Stimulated activated memory B cell treated with anti-CD40 and anti-IgM and Interleukin-4, amounts not matched to agents 10 μg/mL and 1 μg/mL and 100 μg/mL, for 72 hours (primary cell): Measurements from ENCODE around the gene LRRC8B.
"Not testable (repeated sequence)": the region's sequence is repeated elsewhere in the genome, so short reads cannot be mapped to it uniquely, and the experiment has no call there.

Experiments
- ATAC-seq: fragments of 150-1000 bp; cut with Tn5 transposase; 2 replicates; pipeline ENCODE4 v1.10.0; 2021
- H3K27ac Mint-ChIP-seq: one replicate; pipeline ENCODE4 v1.8.0; 2022; ENCODE audit warnings: mild to moderate bottlenecking, mixed read lengths
- H3K27me3 Mint-ChIP-seq: one replicate; pipeline ENCODE4 v1.8.0; 2022; ENCODE audit warnings: mixed read lengths
- H3K36me3 Mint-ChIP-seq: one replicate; pipeline ENCODE4 v1.8.0; 2022; ENCODE audit warnings: mixed read lengths
- H3K4me1 Mint-ChIP-seq: one replicate; pipeline ENCODE4 v1.8.0; 2022; ENCODE audit warnings: mixed read lengths
- H3K4me3 Mint-ChIP-seq: one replicate; pipeline ENCODE4 v1.8.0; 2022; ENCODE audit warnings: mild to moderate bottlenecking, moderate library complexity, mixed read lengths
- H3K9me3 Mint-ChIP-seq: one replicate; pipeline ENCODE4 v1.8.0; 2022; ENCODE audit warnings: mixed read lengths

The LRRC8B gene

GRCh38 chr1:89532866-89533265 is 8.2 kb downstream of the LRRC8B start:
- Mint-ChIP-seq H3K27ac (no peak overlapping the region), H3K36me3 (peaks cover 41% of the 10 kb centered on the region), H3K4me1 (peaks cover 52% of the 10 kb centered on the region), H3K9me3 (peaks cover 3% of the 10 kb centered on the region), H3K27me3 (no peaks in the 10 kb centered on the region), H3K4me3 (no peak overlapping the region)
- ATAC-seq: no peak

GRCh38 chr1:89535537-89535936 is 10.9 kb downstream of the LRRC8B start:
- H3K9me3 Mint-ChIP-seq: peaks cover 3% of the 10 kb centered on the region
- peaks cover 63% of the 10 kb centered on the region for H3K4me1 Mint-ChIP-seq
- no peak overlapping the region for H3K4me3 Mint-ChIP-seq
- no peak for ATAC-seq
- no peaks in the 10 kb centered on the region for H3K27me3 Mint-ChIP-seq
- peaks cover 50% of the 10 kb centered on the region for H3K36me3 Mint-ChIP-seq
- H3K27ac Mint-ChIP-seq: no peak overlapping the region

DNA sequence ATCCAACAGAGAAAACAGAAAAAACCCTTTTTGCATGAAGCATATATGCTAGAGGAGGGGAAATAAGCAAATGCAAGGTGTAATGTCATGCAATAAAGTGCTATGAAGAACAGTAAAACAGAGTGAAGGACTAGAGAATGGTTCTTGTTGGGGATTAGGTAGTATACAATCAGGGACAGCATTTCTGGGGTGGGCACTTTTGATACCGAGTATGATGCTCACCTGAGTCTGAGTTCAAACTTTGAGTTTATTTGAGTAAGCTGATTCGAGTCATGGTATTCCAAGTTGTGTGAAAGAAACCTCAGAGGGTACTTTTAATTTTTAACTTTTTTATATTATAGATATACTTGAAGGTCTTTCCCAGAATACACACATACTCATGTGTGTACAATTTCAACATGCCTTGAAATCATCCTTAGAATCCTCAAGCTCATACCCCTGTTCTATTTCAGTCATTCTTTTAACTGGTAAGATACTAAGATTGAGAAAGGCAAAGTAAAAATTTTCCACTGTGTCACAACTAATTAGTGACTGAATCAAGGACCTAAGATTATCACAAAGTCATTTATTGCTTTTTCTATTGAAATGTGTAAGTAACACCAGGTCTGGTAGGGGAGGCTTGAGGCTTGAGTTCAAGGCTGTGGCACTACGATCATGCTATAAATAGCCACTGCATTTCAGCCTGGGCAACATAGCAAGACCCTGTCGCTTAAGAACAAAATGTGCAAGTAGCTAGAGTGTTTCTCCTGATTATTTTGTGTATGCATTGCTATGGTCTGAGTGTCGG is 12.1 kb downstream of the LRRC8B start:
- Mint-ChIP-seq H3K9me3 (peaks cover 3% of the 10 kb centered on the region), H3K27ac (no peak overlapping the region), H3K4me1 (peaks cover 61% of the 10 kb centered on the region), H3K4me3 (no peak overlapping the region), H3K27me3 (no peaks in the 10 kb centered on the region), H3K36me3 (peaks cover 51% of the 10 kb centered on the region)
- ATAC-seq: no peak

DNA sequence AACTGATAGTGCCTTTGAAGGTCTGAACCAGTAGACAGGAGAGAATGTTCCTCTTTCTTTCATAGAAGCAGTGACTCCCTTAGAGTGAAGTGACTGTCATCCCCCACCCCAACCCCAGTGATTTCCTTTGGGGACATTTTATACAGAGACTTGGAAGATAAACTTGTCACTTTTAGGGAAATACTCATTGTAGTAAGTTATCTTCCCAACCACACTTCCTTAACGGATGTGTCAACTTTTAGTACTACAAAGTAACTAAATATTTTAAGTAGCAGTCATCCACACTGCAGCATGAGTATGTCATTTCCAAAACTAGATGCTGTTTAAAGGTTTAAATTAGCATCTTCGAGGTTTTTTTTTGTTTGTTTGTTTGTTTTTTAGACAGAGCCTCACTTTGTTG is 13.7 kb downstream of the LRRC8B start:
- no peak for ATAC-seq
- H3K27ac Mint-ChIP-seq: peak overlapping the region; percentile 68
- H3K4me1 Mint-ChIP-seq: peaks cover 45% of the 10 kb centered on the region
- H3K9me3 Mint-ChIP-seq: no peaks in the 10 kb centered on the region
- no peaks in the 10 kb centered on the region for H3K27me3 Mint-ChIP-seq
- no peak overlapping the region for H3K4me3 Mint-ChIP-seq
- H3K36me3 Mint-ChIP-seq: peaks cover 35% of the 10 kb centered on the region

DNA sequence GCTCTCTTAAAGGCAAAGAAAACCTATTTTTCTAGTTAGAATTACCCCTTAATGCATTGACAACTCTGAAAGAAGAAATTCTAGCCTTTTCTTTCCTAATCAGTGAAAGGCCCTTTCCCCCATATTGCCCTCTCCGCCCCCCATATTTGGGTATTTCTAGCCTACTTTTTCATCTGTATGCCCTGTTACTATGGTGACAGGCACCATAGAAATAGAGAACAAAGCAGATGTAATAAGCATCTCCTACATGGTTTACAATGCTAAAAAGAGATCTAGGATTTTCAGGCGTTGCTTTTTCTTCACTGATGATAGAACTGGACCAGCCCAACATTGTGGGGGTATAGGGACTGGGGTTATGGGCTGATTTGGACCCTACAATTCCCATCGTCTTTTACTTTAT is 14.5 kb downstream of the LRRC8B start:
- Mint-ChIP-seq H3K27ac (no peak overlapping the region), H3K4me3 (no peak overlapping the region), H3K36me3 (peaks cover 34% of the 10 kb centered on the region)

GRCh38 chr1:89540406-89540970 is 15.9 kb downstream of the LRRC8B start:
- H3K9me3 Mint-ChIP-seq: no peaks in the 10 kb centered on the region
- peaks cover 34% of the 10 kb centered on the region for H3K36me3 Mint-ChIP-seq
- ATAC-seq: no peak
- H3K27me3 Mint-ChIP-seq: no peaks in the 10 kb centered on the region
- H3K4me3 Mint-ChIP-seq: no peak overlapping the region
- peak overlapping the region; percentile 31 for H3K27ac Mint-ChIP-seq
- peaks cover 47% of the 10 kb centered on the region for H3K4me1 Mint-ChIP-seq

More for the DNA sequence above, 14.5 kb downstream of the LRRC8B start:
- no peaks in the 10 kb centered on the region for H3K27me3 Mint-ChIP-seq
- ATAC-seq: no peak
- peaks cover 41% of the 10 kb centered on the region for H3K4me1 Mint-ChIP-seq
- H3K9me3 Mint-ChIP-seq: no peaks in the 10 kb centered on the region

DNA sequence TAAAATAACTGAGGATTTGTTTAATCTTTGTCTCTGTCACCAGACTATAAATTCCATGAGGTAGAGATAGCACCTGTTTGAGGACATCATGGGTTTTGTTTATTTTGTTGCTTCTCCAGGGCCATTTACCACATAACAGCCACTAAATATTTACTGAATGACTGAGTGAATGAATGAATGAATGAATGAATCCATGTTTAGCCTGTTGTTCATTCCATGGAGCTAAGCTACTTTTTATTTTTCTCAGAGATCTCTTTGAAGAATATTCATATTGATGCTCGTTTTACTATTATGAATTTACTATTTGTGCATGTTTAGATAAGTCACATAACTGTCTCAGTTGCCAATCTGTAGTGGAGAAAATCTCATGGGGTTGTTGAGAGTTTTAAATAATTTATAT is 17.7 kb downstream of the LRRC8B start:
- H3K9me3 Mint-ChIP-seq: no peaks in the 10 kb centered on the region
- H3K27me3 Mint-ChIP-seq: no peaks in the 10 kb centered on the region
- H3K36me3 Mint-ChIP-seq: peaks cover 22% of the 10 kb centered on the region
- no peak overlapping the region for H3K27ac Mint-ChIP-seq
- ATAC-seq: no peak
- H3K4me3 Mint-ChIP-seq: no peak overlapping the region
- H3K4me1 Mint-ChIP-seq: peaks cover 41% of the 10 kb centered on the region

DNA sequence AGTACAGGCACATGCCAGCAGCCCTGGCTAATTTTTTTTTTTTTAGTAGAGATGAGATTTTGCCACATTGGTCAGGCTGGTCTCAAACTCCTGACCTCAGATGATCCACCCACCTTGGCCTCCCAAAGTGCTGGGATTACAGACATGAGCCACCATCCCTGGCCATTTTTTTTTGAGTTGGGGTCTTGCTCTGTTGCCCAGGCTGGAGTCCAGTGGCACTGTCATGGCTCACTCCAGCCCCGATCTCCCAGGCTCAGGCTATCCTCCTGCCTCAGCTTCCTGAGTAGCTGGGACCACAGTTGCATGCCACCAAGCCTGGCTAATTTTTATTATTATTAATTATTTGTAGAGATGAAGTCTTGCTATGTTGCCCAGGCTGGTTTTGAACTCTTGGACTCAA is 19.0 kb downstream of the LRRC8B start:
- not testable (repeated sequence) for H3K9me3 Mint-ChIP-seq, H3K27ac Mint-ChIP-seq, H3K27me3 Mint-ChIP-seq, ATAC-seq, H3K4me3 Mint-ChIP-seq
- peaks cover 39% of the 10 kb centered on the region for H3K4me1 Mint-ChIP-seq
- H3K36me3 Mint-ChIP-seq: peaks cover 16% of the 10 kb centered on the region

DNA sequence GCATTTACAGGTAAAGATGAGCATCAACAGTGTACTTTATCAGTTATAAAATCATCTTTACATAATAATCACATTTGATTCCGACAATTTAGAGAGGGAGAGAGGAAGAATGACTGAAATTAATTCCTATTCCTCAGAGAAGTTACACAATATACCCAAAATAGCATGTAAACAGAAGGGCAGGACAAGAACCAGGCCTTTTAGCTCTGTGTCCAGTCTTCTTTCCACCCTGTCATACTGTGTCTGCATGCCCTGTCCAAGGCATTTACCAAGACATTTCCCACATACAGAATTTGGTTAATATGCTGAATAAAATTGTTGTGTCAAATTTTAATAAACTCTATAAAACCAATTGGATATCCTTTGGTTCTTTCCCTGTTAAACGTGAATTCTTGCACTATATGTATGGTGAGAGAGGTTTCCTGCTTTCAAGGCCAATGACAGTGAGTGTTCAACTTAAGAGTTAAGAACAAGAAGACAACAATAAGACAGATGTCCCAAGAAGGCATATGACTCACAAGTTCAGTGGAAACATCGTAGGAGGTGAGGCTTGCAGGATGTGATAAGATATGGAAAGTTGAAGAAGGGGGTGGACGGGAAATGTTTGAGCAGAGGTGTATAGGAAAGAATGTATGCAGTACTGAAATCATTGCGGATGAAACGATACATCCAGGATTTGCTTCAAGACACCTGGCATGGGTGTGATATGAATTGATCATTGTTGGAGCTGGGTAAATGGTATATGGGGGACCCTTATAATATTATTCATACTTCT is 20.8 kb downstream of the LRRC8B start:
- Mint-ChIP-seq H3K4me3 (no peak overlapping the region), H3K36me3 (peaks cover 14% of the 10 kb centered on the region), H3K27ac (peak overlapping the region; percentile 16), H3K9me3 (no peaks in the 10 kb centered on the region), H3K27me3 (no peaks in the 10 kb centered on the region), H3K4me1 (peaks cover 42% of the 10 kb centered on the region)
- peak; percentile 75 for ATAC-seq

GRCh38 chr1:89546082-89546889 is 21.7 kb downstream of the LRRC8B start:
- ATAC-seq: no peak
- peak overlapping the region; percentile 16 for H3K27ac Mint-ChIP-seq

DNA sequence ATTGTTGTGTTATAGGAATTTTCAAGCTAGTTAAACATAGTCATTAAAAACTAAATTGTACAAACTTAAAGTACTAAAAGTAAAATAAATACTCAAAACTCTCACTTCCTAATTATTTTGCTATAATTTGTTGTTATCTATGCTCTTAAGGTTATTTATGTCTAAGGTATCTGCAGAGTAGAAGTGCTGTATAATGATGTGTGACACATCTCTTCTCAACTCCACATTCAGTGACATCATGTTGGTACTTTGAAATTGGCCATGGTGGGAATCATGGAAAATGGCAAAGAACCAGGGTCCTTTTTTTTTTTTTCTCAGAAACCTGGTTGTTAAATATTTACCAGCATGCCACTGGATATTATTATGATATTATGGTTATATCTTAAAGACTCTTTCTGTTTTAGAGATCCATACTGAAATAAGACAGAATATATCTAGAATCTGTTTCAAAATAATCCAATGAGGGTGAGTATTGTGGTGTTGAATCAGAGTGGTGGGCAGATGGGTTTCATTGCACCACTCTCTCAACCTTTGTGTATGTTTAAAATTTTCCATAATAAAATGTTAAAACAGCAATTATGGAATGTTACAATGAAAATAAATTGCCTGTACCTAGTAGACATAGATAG is 22.4 kb downstream of the LRRC8B start:
- H3K4me1 Mint-ChIP-seq: peaks cover 43% of the 10 kb centered on the region
- no peak for ATAC-seq

More at GRCh38 chr1:89546082-89546889, 21.7 kb downstream of the LRRC8B start:
- H3K4me3 Mint-ChIP-seq: no peak overlapping the region
- H3K36me3 Mint-ChIP-seq: peaks cover 14% of the 10 kb centered on the region
- no peaks in the 10 kb centered on the region for H3K27me3 Mint-ChIP-seq
- H3K9me3 Mint-ChIP-seq: no peaks in the 10 kb centered on the region
- peaks cover 41% of the 10 kb centered on the region for H3K4me1 Mint-ChIP-seq

GRCh38 chr1:89547563-89548116 is 23.0 kb downstream of the LRRC8B start:
- H3K36me3 Mint-ChIP-seq: peaks cover 14% of the 10 kb centered on the region
- H3K27ac Mint-ChIP-seq: no peak overlapping the region
- peaks cover 49% of the 10 kb centered on the region for H3K4me1 Mint-ChIP-seq
- no peaks in the 10 kb centered on the region for H3K9me3 Mint-ChIP-seq
- no peak overlapping the region for H3K4me3 Mint-ChIP-seq
- ATAC-seq: peak; percentile 45
- no peaks in the 10 kb centered on the region for H3K27me3 Mint-ChIP-seq

More for the DNA sequence above, 22.4 kb downstream of the LRRC8B start:
- peaks cover 14% of the 10 kb centered on the region for H3K36me3 Mint-ChIP-seq
- no peaks in the 10 kb centered on the region for H3K27me3 Mint-ChIP-seq
- H3K4me3 Mint-ChIP-seq: no peak overlapping the region
- H3K9me3 Mint-ChIP-seq: no peaks in the 10 kb centered on the region
- peak overlapping the region; percentile 16 for H3K27ac Mint-ChIP-seq

GRCh38 chr1:89548122-89548857 is 23.7 kb downstream of the LRRC8B start:
- Mint-ChIP-seq H3K4me3 (no peak overlapping the region), H3K36me3 (peaks cover 14% of the 10 kb centered on the region), H3K4me1 (peaks cover 49% of the 10 kb centered on the region), H3K27ac (peak overlapping the region; percentile 78), H3K9me3 (no peaks in the 10 kb centered on the region), H3K27me3 (no peaks in the 10 kb centered on the region)
- no peak for ATAC-seq

- Mint-ChIP-seq H3K27ac (peak overlapping the region; percentile 6), H3K4me3 (no peak overlapping the region), H3K9me3 (no peaks in the 10 kb centered on the region), H3K27me3 (no peaks in the 10 kb centered on the region), H3K36me3 (peaks cover 21% of the 10 kb centered on the region), H3K4me1 (peaks cover 48% of the 10 kb centered on the region)
- no peak for ATAC-seq
Observed at GRCh38 chr1:89550995-89551394, 26.4 kb downstream of the LRRC8B start.
